Activated CD8-positive, alpha-beta T cell treated with anti-CD3 and anti-CD28 coated beads for 36 hours (primary cell): Measurements from ENCODE around the gene SHC4. TPM values are rescaled to one million over a fixed set of nuclear protein-coding genes. Genes with fewer than 3 reads are reported as not detected.
"Not testable (repeated sequence)": the region's sequence is repeated elsewhere in the genome, so short reads cannot be mapped to it uniquely, and the experiment has no call there.

ENCODE experiments used
- ATAC-seq: fragments of 200-7000 bp; cut with Tn5 transposase; one replicate; pipeline ENCODE4 v1.10.0; 2021; ENCODE audit warnings: mild to moderate bottlenecking, moderate library complexity
- CTCF ChIA-PET: fragments of 350-600 bp; sonication (Branson Sonifier 250); formaldehyde crosslinking; loops from one replicate; lab custom pipeline; 2021; ENCODE audit warnings: antibody characterized with exemption; lab: Charles Lee
- POLR2A ChIA-PET: fragments of 350-600 bp; sonication (Branson Sonifier 250); formaldehyde crosslinking; loops from one replicate; lab custom pipeline; 2021; ENCODE audit warnings: antibody characterized with exemption; lab: Charles Lee
- DNase-seq: peaks from one replicate; pipeline ENCODE4 v3.0.0-alpha.2; 2020
- H3K27ac Mint-ChIP-seq: one replicate; pipeline ENCODE4 v1.8.0; 2021; ENCODE audit warnings: mild to moderate bottlenecking, mixed read lengths
- H3K27me3 Mint-ChIP-seq: one replicate; pipeline ENCODE4 v1.8.0; 2021; ENCODE audit warnings: mixed read lengths
- H3K36me3 Mint-ChIP-seq: one replicate; pipeline ENCODE4 v1.8.0; 2021; ENCODE audit warnings: low read depth, mixed read lengths
- H3K4me1 Mint-ChIP-seq: one replicate; pipeline ENCODE4 v1.8.0; 2021; ENCODE audit warnings: low read depth, mixed read lengths
- H3K4me3 Mint-ChIP-seq: one replicate; pipeline ENCODE4 v1.8.0; 2021; ENCODE audit warnings: mild to moderate bottlenecking, moderate library complexity, mixed read lengths
- H3K9me3 Mint-ChIP-seq: one replicate; pipeline ENCODE4 v1.8.0; 2021; ENCODE audit warnings: mixed read lengths
- CTCF ChIP-seq: fragments of 200-600 bp; IDR thresholded peaks from one replicate; pipeline ENCODE4 v1.8.0; 2022; ENCODE audit warnings: antibody characterized with exemption, mild to moderate bottlenecking
- intact Hi-C: fragments of 100-400 bp; cut with micrococcal nuclease; formaldehyde crosslinking; loops from one replicate; pipeline ENCODE4 v1.10.0; 2022
- total RNA-seq, 2 experiments: library from RNA; stranded (reverse); gene quantifications; one replicate each; pipeline ENCODE4 v1.2.3, GENCODE V29; 2021

Gene SHC4
- total RNA-seq, 2 experiments from 2014 or later: 2.5 TPM

- POLR2A ChIA-PET: interaction anchor here (1.5 kb wide), 1 partner anchor 16 kb away, joined by 5 read pairs; the partner anchor contains the start of gene CEP152
- Mint-ChIP-seq H3K4me1 (peaks cover 17% of the 10 kb centered on the region), H3K4me3 (no peak overlapping the region), H3K27me3 (no peaks in the 10 kb centered on the region), H3K9me3 (no peaks in the 10 kb centered on the region), H3K27ac (peak overlapping the region; percentile 64), H3K36me3 (peaks cover 51% of the 10 kb centered on the region)
- intact Hi-C loops: no loop called here
- DNase-seq (no peak), ATAC-seq (no peak)
- CTCF ChIA-PET: no interaction called here
- no peak for TF ChIP-seq CTCF
These were observed 169.0 kb downstream of the SHC4 start for GRCh38 chr15:48794697-48795134.

DNA sequence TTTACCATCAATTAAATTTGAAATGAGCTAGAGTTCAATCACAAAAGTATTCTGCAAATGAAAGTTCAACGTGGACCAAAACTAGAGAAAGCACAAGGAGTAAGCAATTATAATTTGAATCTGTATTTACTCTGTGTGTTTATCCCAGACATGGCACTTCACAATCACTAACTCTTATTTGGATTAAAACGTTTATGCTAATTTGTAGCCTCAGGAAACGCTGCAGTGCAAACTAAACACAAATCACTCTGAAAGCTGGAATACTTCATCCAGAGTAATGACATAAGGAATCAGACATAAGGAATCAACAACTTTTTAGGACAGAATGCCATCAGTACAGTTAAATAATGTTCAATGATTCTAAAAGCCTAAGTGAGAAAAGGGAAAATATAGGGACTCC is 171.3 kb downstream of the SHC4 start:
- ATAC-seq: no peak
- POLR2A ChIA-PET: no interaction called here
- CTCF ChIA-PET: no interaction called here
- no peak for TF ChIP-seq CTCF
- Mint-ChIP-seq H3K36me3 (peaks cover 54% of the 10 kb centered on the region), H3K4me3 (no peak overlapping the region), H3K9me3 (no peaks in the 10 kb centered on the region), H3K27me3 (no peaks in the 10 kb centered on the region), H3K27ac (no peak overlapping the region), H3K4me1 (peaks cover 9% of the 10 kb centered on the region)
- DNase-seq: no peak
- intact Hi-C loops: no loop called here

DNA sequence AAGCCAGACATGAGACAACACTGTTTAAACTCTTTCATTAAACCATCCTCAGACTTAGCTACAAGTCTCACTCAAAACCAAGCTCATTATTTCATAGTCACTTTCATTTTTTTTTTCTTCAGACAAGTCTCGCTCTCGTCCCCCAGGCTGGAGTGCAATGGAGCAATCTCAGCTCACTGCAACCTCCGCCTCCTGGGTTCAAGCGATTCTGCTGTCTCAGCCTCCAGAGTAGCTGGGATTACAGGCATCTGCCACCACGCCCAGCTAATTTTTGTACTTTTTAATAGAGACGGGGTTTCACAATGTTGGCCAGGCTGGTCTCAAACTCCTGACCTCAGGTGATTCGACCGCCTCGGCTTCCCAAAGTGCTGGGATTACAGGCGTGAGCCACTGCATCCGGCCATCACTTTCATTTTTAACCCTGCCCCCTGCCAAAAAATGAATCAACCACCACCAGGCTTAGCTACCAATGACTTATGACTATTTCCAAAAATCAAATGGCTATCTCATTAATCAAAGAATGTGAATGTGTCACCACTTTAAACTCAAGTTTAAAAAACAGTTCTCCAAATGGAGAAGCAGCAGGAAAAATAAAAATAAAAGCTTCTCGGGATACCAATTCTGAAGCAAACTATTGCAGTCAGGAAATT is 173.1 kb downstream of the SHC4 start:
- H3K4me3 Mint-ChIP-seq, H3K4me1 Mint-ChIP-seq, POLR2A ChIA-PET, H3K9me3 Mint-ChIP-seq, H3K27me3 Mint-ChIP-seq, H3K27ac Mint-ChIP-seq, intact Hi-C loops, DNase-seq, ATAC-seq: not testable (repeated sequence)
- peaks cover 49% of the 10 kb centered on the region for H3K36me3 Mint-ChIP-seq
- CTCF ChIA-PET: interaction anchor here (0.6 kb wide), 1 partner anchor 532 kb away, joined by 3 read pairs; no protein-coding TSS in a partner anchor

GRCh38 chr15:48785712-48786111 is 178.0 kb downstream of the SHC4 start:
- CTCF ChIA-PET: no interaction called here
- Mint-ChIP-seq H3K9me3 (no peaks in the 10 kb centered on the region), H3K4me3 (no peak overlapping the region), H3K4me1 (no peaks in the 10 kb centered on the region), H3K36me3 (peaks cover 53% of the 10 kb centered on the region), H3K27ac (no peak overlapping the region), H3K27me3 (no peaks in the 10 kb centered on the region)
- ATAC-seq (no peak), DNase-seq (no peak)
- intact Hi-C loops: no loop called here
- POLR2A ChIA-PET: interaction anchor here (0.6 kb wide), 1 partner anchor 121 kb away, joined by 3 read pairs; no protein-coding TSS in a partner anchor
- no peak for TF ChIP-seq CTCF

DNA sequence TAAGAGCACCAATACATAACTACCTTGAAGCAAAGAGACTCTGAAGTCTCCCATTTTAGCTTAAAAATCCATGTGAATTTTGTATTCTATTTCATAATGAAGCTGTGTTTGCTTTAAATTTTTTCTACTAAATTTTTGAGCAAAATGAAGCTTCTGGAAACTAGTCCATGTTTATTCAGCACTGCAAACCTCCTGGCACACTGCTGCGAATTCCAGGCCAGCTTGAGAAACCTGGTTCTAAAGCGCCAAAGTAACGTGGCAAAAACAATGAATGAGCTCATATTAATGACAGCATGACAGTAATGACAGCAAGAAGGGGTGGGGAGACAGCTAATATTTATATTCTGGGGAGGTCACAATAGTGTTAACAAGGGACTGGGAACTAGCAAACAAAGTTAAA is 178.5 kb downstream of the SHC4 start:
- H3K27ac Mint-ChIP-seq: no peak overlapping the region
- CTCF ChIA-PET: no interaction called here
- POLR2A ChIA-PET: interaction anchor here (0.6 kb wide), 1 partner anchor 122 kb away, joined by 3 read pairs; no protein-coding TSS in a partner anchor
- no peak for TF ChIP-seq CTCF
- H3K36me3 Mint-ChIP-seq: peaks cover 52% of the 10 kb centered on the region
- H3K4me1 Mint-ChIP-seq: no peaks in the 10 kb centered on the region
- intact Hi-C loops: no loop called here
- no peaks in the 10 kb centered on the region for H3K27me3 Mint-ChIP-seq
- DNase-seq (no peak), ATAC-seq (no peak)
- no peaks in the 10 kb centered on the region for H3K9me3 Mint-ChIP-seq
- no peak overlapping the region for H3K4me3 Mint-ChIP-seq
